Spleen (tissue), 11 donors: ENCODE data around the gene SLC16A2. TPM values are rescaled to one million over a fixed set of nuclear protein-coding genes. Genes with fewer than 3 reads are reported as not detected.
"Not testable (repeated sequence)": the region's sequence is repeated elsewhere in the genome, so short reads cannot be mapped to it uniquely, and the experiment has no call there.

Experiments
- DNase-seq: peaks from one replicate; pipeline ENCODE4 v3.0.0-alpha.2; 2020
- H3K27ac ChIP-seq, 8 donors: fragments of 200-600 bp; sonication (generic) in 7 of 8; 1 replicate in 4 of 8; 2 replicates in 4 of 8; pipeline versions ENCODE4 v1.5.0 to v1.8.0; 2016 to 2021; ENCODE audit warnings: inconsistent platforms in 4 of 8, mild to moderate bottlenecking in 4 of 8, moderate library complexity in 1 of 8
- H3K27me3 ChIP-seq, 7 donors: fragments of 200-600 bp; sonication (generic) in 6 of 7; replicated peaks in 1 of 7; 1 replicate in 4 of 7; 2 replicates in 3 of 7; pipeline versions ENCODE4 v1.5.0 to v1.8.0; 2016 to 2021; ENCODE audit warnings: inconsistent platforms in 3 of 7, mild to moderate bottlenecking in 1 of 7
- H3K36me3 ChIP-seq, 6 donors: fragments of 200-600 bp; sonication (generic) in 5 of 6; 1 replicate in 4 of 6; 2 replicates in 2 of 6; pipeline versions ENCODE4 v1.5.0 to v1.8.0; 2016 to 2021; ENCODE audit warnings: inconsistent platforms in 2 of 6
- H3K4me1 ChIP-seq, 6 donors: fragments of 200-600 bp; sonication (generic) in 5 of 6; 1 replicate in 3 of 6; 2 replicates in 3 of 6; pipeline versions ENCODE4 v1.5.0 to v1.8.0; 2016 to 2021; ENCODE audit warnings: inconsistent platforms in 3 of 6
- H3K4me3 ChIP-seq, 8 donors: fragments of 200-600 bp; sonication (generic) in 7 of 8; 1 replicate in 4 of 8; 2 replicates in 4 of 8; pipeline versions ENCODE4 v1.5.0 to v1.8.0; 2016 to 2021; ENCODE audit warnings: inconsistent platforms in 4 of 8, mild to moderate bottlenecking in 4 of 8, moderate library complexity in 2 of 8
- H3K9me3 ChIP-seq, 8 donors: fragments of 200-600 bp; sonication (generic) in 7 of 8; 1 replicate in 4 of 8; 2 replicates in 4 of 8; pipeline versions ENCODE4 v1.5.0 to v1.8.0; 2016 to 2021; ENCODE audit warnings: inconsistent platforms in 4 of 8
- POLR2A ChIP-seq, 3 donors: fragments of 450-650 bp; IDR thresholded peaks; one replicate each; pipeline ENCODE4 v1.5.1; 2017; ENCODE audit warnings: antibody characterized with exemption in 3 of 3, mild to moderate bottlenecking in 1 of 3
- POLR2AphosphoS5 ChIP-seq, 3 donors: sonication (generic); formaldehyde crosslinking; IDR thresholded peaks; one replicate each; pipeline ENCODE4 v1.5.1; 2017; ENCODE audit warnings: antibody characterized with exemption in 3 of 3
- WGBS, 5 donors: extraction: QIAGEN DNeasy Blood & Tissue Kit in 3 of 5; methylation state at CpG; one replicate each; pipeline versions ENCODE4 v1.1.5 to v1.1.7; 2013 to 2018; 5-methylcytosine and 5-hydroxymethylcytosine counted together
- intact Hi-C: fragments of 100-400 bp; cut with DNase I; formaldehyde crosslinking; loops from one replicate; pipeline ENCODE4 v1.15.0; 2023; ENCODE audit warnings: low total_unique reads
- polyA plus RNA-seq, 3 donors: library from polyadenylated mRNA; stranded (reverse); fragments of 200-250 nt; gene quantifications; one replicate each; pipeline ENCODE4 v1.2.1, GENCODE V29; 2013
- total RNA-seq, 7 donors: library from RNA; depleted of rRNA in 3 of 7; stranded (reverse); fragments of >200 nt in 3 of 7; fragmentation: NEBNext Ultra II Directional in 4 of 7; extraction: Animal tissue kit (Norgen Biotek cat#: 25700) in 4 of 7; gene quantifications; one replicate each; pipeline versions ENCODE4 v1.1.0 to v1.2.1, GENCODE V29; 2016 to 2021
- TF ChIP-seq, protein P1 (sequence below), 11 experiments: fragments of 200-600 bp in 7 of 11; fragments of 450-650 bp in 4 of 11; sonication (generic) in 4 of 11; IDR thresholded peaks in 8 of 11; conservative IDR thresholded peaks in 3 of 11; 1 replicate in 7 of 11; 2 replicates in 4 of 11; pipeline versions ENCODE4 v1.4.0 to v1.8.0; 2016 to 2021; ENCODE audit warnings: antibody characterized with exemption in 11 of 11, inconsistent platforms in 4 of 11, mild to moderate bottlenecking in 1 of 11
- donor health status: healthy with polysubstance abuse.
- donor health status: DM: no; HTN: no; CAD: no; lungs with moderate emphysema.
- donor health status: DM: no; HTN: no; CAD: no.
- donor health status: Bipolar disorder and iron deficiency.
- donor health status: healthy.
- donor health status: DM: no; HTN: no; CAD: no.
- donor health status: DM: yes; HTN: yes; CAD: no.

The SLC16A2 gene
- total and polyA plus RNA-seq, 10 donors, result 0.41 to 4.4 (median 3.1) TPM

DNA sequence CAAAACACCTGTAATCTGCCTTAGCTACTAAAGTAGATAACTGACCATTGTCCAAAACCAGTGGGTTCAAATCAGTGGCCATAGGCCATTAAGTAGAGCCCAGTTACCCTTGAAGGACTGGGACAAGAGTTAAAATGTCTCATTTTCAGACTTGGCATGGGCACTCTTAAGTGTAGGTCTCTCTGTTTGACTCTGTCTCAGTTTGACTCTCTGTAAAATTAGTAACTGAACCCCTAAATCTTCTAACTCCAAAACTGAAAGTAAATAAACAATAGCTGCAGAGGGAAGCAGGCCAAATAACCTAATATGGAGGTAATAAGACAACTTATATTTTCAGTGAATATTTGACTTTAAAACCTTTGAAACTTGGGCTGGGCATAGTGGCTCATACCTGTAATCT, 89.1 kb downstream of the SLC16A2 start:
- TF ChIP-seq, protein P1, sequence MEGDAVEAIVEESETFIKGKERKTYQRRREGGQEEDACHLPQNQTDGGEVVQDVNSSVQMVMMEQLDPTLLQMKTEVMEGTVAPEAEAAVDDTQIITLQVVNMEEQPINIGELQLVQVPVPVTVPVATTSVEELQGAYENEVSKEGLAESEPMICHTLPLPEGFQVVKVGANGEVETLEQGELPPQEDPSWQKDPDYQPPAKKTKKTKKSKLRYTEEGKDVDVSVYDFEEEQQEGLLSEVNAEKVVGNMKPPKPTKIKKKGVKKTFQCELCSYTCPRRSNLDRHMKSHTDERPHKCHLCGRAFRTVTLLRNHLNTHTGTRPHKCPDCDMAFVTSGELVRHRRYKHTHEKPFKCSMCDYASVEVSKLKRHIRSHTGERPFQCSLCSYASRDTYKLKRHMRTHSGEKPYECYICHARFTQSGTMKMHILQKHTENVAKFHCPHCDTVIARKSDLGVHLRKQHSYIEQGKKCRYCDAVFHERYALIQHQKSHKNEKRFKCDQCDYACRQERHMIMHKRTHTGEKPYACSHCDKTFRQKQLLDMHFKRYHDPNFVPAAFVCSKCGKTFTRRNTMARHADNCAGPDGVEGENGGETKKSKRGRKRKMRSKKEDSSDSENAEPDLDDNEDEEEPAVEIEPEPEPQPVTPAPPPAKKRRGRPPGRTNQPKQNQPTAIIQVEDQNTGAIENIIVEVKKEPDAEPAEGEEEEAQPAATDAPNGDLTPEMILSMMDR (IDR thresholded peaks at IDR 0.05 in 8 of 11, conservative IDR thresholded peaks at IDR 0.05 in 3 of 11), result no peak
- TF ChIP-seq POLR2AphosphoS5 (IDR thresholded peaks at IDR 0.05) (no peak), POLR2A (IDR thresholded peaks at IDR 0.05) (no peak)
- Histone ChIP-seq H3K9me3 (no peaks in the 10 kb centered on the region), H3K36me3 (no peaks in the 10 kb centered on the region), H3K4me3 (no peak overlapping the region), H3K4me1 (no peaks in the 10 kb centered on the region), H3K27me3 (peaks cover 0 to 3% (median 0%) of the 10 kb centered on the region in 7 donors), H3K27ac (no peak overlapping the region)
- intact Hi-C loops, result no loop called here
- DNase-seq, result no peak

DNA sequence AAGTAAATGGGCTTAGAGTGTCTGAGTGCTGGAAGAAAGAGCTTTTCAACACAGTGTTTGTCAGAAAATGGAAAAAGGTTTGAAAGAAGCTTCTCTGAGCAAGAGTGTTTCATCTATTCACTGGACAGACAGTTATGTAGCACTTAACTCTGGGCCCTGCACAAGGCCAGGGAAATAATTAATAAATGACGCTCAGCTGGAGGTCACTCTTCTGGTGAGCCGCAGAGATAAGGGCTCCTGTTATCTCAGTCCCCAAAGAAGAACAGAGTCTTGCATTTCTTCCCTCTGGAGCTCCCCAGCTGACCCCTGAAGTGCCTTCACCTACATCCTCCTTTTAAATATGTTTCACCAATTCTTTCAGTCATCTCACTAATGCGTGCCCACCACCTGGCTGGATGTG, 90.4 kb downstream of the SLC16A2 start:
- Histone ChIP-seq H3K4me1 (no peaks in the 10 kb centered on the region), H3K36me3 (no peaks in the 10 kb centered on the region), H3K9me3 (peaks cover 0 to 5% (median 0%) of the 10 kb centered on the region in 8 donors), H3K4me3 (no peak overlapping the region), H3K27ac (no peak overlapping the region), H3K27me3 (peaks cover 0 to 3% (median 0%) of the 10 kb centered on the region in 7 donors)
- DNase-seq, result no peak
- TF ChIP-seq POLR2A (IDR thresholded peaks at IDR 0.05) (no peak), POLR2AphosphoS5 (IDR thresholded peaks at IDR 0.05) (no peak)
- TF ChIP-seq, protein P1 (IDR thresholded peaks at IDR 0.05 in 8 of 11, conservative IDR thresholded peaks at IDR 0.05 in 3 of 11), result no peak
- 83 to 94% (median 88%) methylated on average over 3 of the region's 3 CpGs for WGBS, 5 donors
- intact Hi-C loops, result no loop called here

DNA sequence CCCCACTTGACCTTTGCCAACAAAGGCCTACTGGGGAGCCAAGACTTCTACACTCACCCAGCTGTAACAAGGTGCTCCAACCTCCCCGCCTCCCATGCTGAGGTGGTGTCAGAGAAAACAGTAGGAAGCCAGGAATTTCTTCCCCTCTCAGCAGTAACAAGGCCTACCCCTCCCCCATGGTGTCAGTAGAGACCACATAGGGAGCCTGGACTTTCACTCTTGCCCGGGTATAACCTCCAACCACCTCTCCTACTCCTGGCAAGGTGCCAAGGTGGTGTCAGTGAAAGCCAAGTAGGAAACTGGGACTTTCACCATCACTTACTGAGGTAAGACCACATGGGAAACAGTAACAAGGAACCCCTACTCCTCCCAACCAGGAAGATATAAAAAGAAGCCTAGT, 93.1 kb downstream of the SLC16A2 start:
- no peaks in the 10 kb centered on the region for H3K4me1 ChIP-seq
- no peak overlapping the region for H3K27ac ChIP-seq
- peaks cover 0 to 9% (median 0%) of the 10 kb centered on the region in 8 donors for H3K9me3 ChIP-seq
- DNase-seq, result no peak
- H3K4me3 ChIP-seq, result no peak overlapping the region
- H3K36me3 ChIP-seq, result no peaks in the 10 kb centered on the region
- intact Hi-C loops, result no loop called here
- TF ChIP-seq POLR2AphosphoS5 (IDR thresholded peaks at IDR 0.05) (no peak), POLR2A (IDR thresholded peaks at IDR 0.05) (no peak)
- TF ChIP-seq, protein P1 (IDR thresholded peaks at IDR 0.05 in 8 of 11, conservative IDR thresholded peaks at IDR 0.05 in 3 of 11), result no peak
- 44 to 63% (median 56%) methylated on average over 2 of the region's 2 CpGs for WGBS, 5 donors
- peaks cover 0 to 3% (median 0%) of the 10 kb centered on the region in 7 donors for H3K27me3 ChIP-seq

DNA sequence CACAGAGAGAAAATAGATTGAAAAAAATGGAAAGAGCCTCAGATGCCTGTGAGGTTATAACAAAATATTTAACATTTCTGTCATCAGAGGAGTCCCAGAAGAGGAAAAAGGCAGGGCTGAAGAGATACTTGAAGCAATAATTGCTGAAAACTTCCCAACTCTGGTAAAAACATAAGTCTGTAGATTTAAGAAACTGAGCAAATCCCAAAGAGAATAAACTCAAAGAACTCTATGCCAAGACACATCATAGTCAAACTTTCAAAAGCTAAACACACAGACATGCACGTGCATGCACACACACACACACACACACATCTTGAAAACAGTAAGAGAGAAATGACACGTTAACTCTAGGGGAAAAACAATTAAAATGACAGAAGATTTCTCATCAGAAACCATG, 94.1 kb downstream of the SLC16A2 start:
- H3K9me3 ChIP-seq, result peaks cover 0 to 9% (median 0%) of the 10 kb centered on the region in 8 donors
- DNase-seq, result no peak
- intact Hi-C loops, result no loop called here
- no peaks in the 10 kb centered on the region for H3K4me1 ChIP-seq
- no peak overlapping the region for H3K27ac ChIP-seq
- peaks cover 0 to 3% (median 0%) of the 10 kb centered on the region in 7 donors for H3K27me3 ChIP-seq
- no peak overlapping the region for H3K4me3 ChIP-seq
- TF ChIP-seq POLR2AphosphoS5 (IDR thresholded peaks at IDR 0.05), result no peak
- TF ChIP-seq, protein P1 (IDR thresholded peaks at IDR 0.05 in 8 of 11, conservative IDR thresholded peaks at IDR 0.05 in 3 of 11), result no peak
- no peaks in the 10 kb centered on the region for H3K36me3 ChIP-seq
- 53 to 77% (median 75%) methylated on average over 2 of the region's 2 CpGs for WGBS, 5 donors

DNA sequence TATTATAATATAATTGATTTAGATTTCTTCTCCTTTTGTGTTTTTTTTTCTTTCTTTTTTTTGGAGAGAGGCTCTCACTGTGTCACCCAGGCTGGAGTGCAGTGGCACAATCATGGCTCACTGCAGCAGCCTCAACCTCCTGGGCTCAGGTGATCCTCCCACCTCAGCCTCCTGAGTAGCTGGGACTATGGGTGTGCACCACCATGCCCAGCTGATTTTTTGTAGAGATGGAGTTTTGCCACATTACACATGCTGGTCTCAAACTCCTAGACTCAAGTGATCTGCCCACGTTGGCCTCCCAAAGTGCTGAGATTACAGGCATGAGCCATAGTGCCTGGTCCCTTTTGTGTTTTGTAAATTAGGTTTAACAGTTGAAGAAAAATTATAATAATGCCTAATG, 94.7 kb downstream of the SLC16A2 start:
- H3K36me3 ChIP-seq, DNase-seq, H3K4me1 ChIP-seq, H3K27ac ChIP-seq, H3K4me3 ChIP-seq, H3K9me3 ChIP-seq, H3K27me3 ChIP-seq, intact Hi-C loops: not testable (repeated sequence)
- WGBS, 5 donors, result 61 to 94% (median 90%) methylated on average over 1 of the region's 1 CpG
